Esophagus squamous epithelium (tissue), 5 donors: Measurements from ENCODE around the gene SEMA5A. TPM values are rescaled to one million over a fixed set of nuclear protein-coding genes. Genes with fewer than 3 reads are reported as not detected.

ENCODE experiments used
- DNase-seq: peaks from one replicate; lab custom pipeline; 2025; lab: John Stamatoyannopoulos, UW
- H3K27ac ChIP-seq, 4 donors: fragments of 200-600 bp; sonication (generic); one replicate each; pipeline ENCODE4 v1.5.1; 2016 to 2019; ENCODE audit warnings: mild to moderate bottlenecking in 1 of 4
- H3K27me3 ChIP-seq, 4 donors: fragments of 200-600 bp; sonication (generic); 1 replicate in 3 of 4; 2 replicates in 1 of 4; pipeline versions ENCODE4 v1.5.1 to v1.6.0; 2017 to 2021; ENCODE audit warnings: antibody characterized with exemption in 1 of 4
- H3K36me3 ChIP-seq, 3 donors: fragments of 200-600 bp; sonication (generic); one replicate each; pipeline ENCODE4 v1.5.1; 2016 to 2019
- H3K4me1 ChIP-seq, 3 donors: fragments of 200-600 bp; sonication (generic); one replicate each; pipeline ENCODE4 v1.5.1; 2017 to 2019
- H3K4me3 ChIP-seq, 4 donors: fragments of 200-600 bp; sonication (generic); 1 replicate in 3 of 4; 2 replicates in 1 of 4; pipeline ENCODE4 v1.5.1; 2016 to 2019; ENCODE audit warnings: mild to moderate bottlenecking in 2 of 4, moderate library complexity in 1 of 4
- H3K9me3 ChIP-seq, 3 donors: fragments of 200-600 bp; sonication (generic); one replicate each; pipeline ENCODE4 v1.5.1; 2016 to 2019
- POLR2A ChIP-seq, 4 donors: fragments of 450-650 bp; IDR thresholded peaks; one replicate each; pipeline ENCODE4 v1.6.1; 2017; ENCODE audit warnings: antibody characterized with exemption in 4 of 4, mild to moderate bottlenecking in 4 of 4, moderate library complexity in 3 of 4
- WGBS, 2 donors: methylation state at CpG; one replicate each; pipeline ENCODE4 v1.1.5; 2018; 5-methylcytosine and 5-hydroxymethylcytosine counted together
- intact Hi-C: fragments of 100-400 bp; cut with DNase I; formaldehyde crosslinking; loops from one replicate; pipeline ENCODE4 v1.15.0; 2022
- total RNA-seq, 4 donors: library from RNA; depleted of rRNA; stranded (reverse); fragments of >200 nt; gene quantifications; one replicate each; pipeline ENCODE4 v1.1.0, GENCODE V29; 2016
- TF ChIP-seq, protein P1 (sequence below), 6 experiments: fragments of 450-650 bp in 4 of 6; fragments of 200-600 bp in 2 of 6; sonication (generic) in 2 of 6; IDR thresholded peaks; one replicate each; pipeline ENCODE4 v1.5.1; 2016 to 2019; ENCODE audit warnings: antibody characterized with exemption in 6 of 6, mild to moderate bottlenecking in 4 of 6, moderate library complexity in 4 of 6
- donor health status: DM: yes; HTN: yes; CAD: no.

Gene SEMA5A
- total RNA-seq, 4 donors from 2014 or later, result 3.9 to 9.4 (median 8.4) TPM

- WGBS, 2 donors, result 69 to 91% methylated on average over 1 to 2 of the region's 2 CpGs
- Histone ChIP-seq H3K4me1 (no peaks in the 10 kb centered on the region), H3K36me3 (peaks cover 0 to 5% (median 0%) of the 10 kb centered on the region in 3 donors), H3K27me3 (no peaks in the 10 kb centered on the region), H3K27ac (no peak overlapping the region), H3K4me3 (no peak overlapping the region), H3K9me3 (no peaks in the 10 kb centered on the region)
- TF ChIP-seq, protein P1, sequence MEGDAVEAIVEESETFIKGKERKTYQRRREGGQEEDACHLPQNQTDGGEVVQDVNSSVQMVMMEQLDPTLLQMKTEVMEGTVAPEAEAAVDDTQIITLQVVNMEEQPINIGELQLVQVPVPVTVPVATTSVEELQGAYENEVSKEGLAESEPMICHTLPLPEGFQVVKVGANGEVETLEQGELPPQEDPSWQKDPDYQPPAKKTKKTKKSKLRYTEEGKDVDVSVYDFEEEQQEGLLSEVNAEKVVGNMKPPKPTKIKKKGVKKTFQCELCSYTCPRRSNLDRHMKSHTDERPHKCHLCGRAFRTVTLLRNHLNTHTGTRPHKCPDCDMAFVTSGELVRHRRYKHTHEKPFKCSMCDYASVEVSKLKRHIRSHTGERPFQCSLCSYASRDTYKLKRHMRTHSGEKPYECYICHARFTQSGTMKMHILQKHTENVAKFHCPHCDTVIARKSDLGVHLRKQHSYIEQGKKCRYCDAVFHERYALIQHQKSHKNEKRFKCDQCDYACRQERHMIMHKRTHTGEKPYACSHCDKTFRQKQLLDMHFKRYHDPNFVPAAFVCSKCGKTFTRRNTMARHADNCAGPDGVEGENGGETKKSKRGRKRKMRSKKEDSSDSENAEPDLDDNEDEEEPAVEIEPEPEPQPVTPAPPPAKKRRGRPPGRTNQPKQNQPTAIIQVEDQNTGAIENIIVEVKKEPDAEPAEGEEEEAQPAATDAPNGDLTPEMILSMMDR (IDR thresholded peaks at IDR 0.05), result no peak
- no peak for TF ChIP-seq POLR2A (IDR thresholded peaks at IDR 0.05)
- no peak for DNase-seq
- intact Hi-C loops, result no loop called here
Observed at GRCh38 chr5:9226016-9226536, 319.8 kb downstream of the SEMA5A start.

GRCh38 chr5:9222054-9222976, 323.6 kb downstream of the SEMA5A start:
- intact Hi-C loops, result no loop called here
- Histone ChIP-seq H3K27me3 (no peaks in the 10 kb centered on the region), H3K27ac (no peak overlapping the region), H3K9me3 (no peaks in the 10 kb centered on the region), H3K4me3 (no peak overlapping the region), H3K36me3 (peaks cover 0 to 5% (median 0%) of the 10 kb centered on the region in 3 donors), H3K4me1 (no peaks in the 10 kb centered on the region)
- no peak for DNase-seq
- TF ChIP-seq, protein P1 (IDR thresholded peaks at IDR 0.05), result no peak
- TF ChIP-seq POLR2A (IDR thresholded peaks at IDR 0.05), result no peak
- 72 to 86% methylated on average over 6 to 7 of the region's 7 CpGs for WGBS, 2 donors

DNA sequence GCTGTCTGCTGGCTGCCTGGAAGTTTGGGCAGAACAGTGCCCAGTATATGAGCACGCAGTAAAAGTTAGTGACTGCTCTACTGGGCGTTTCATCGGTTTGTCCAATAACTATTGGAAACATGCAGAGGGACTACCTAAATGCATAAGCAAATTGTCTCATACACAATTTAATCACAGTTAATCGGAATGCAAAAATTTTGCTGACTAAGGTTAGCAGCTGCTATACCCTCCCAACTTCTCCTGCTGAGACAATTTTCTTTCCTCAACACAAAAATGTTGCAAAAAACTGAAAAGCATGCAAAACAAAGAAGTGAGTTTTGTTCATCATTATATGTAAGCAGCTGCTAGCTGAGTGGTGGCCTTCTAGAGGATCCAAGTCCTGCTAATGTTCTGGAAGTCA, 327.5 kb downstream of the SEMA5A start:
- no peaks in the 10 kb centered on the region for H3K36me3 ChIP-seq
- H3K4me3 ChIP-seq, result no peak overlapping the region
- no peak overlapping the region for H3K27ac ChIP-seq
- H3K27me3 ChIP-seq, result no peaks in the 10 kb centered on the region
- WGBS, 2 donors, result 90 to 94% methylated on average over 4 of the region's 4 CpGs
- no peaks in the 10 kb centered on the region for H3K9me3 ChIP-seq
- DNase-seq, result no peak
- TF ChIP-seq, protein P1 (IDR thresholded peaks at IDR 0.05), result no peak
- no peak for TF ChIP-seq POLR2A (IDR thresholded peaks at IDR 0.05)
- intact Hi-C loops, result no loop called here
- H3K4me1 ChIP-seq, result no peaks in the 10 kb centered on the region

- no peak overlapping the region for H3K4me3 ChIP-seq
- intact Hi-C loops, result no loop called here
- no peak for DNase-seq
- no peaks in the 10 kb centered on the region for H3K4me1 ChIP-seq
- 42% methylated on average over 1 of the region's 1 CpG; no CpG with 5 or more reads in 1 of the 2 donors for WGBS, 2 donors
- no peaks in the 10 kb centered on the region for H3K36me3 ChIP-seq
- TF ChIP-seq, protein P1 (IDR thresholded peaks at IDR 0.05), result no peak
- TF ChIP-seq POLR2A (IDR thresholded peaks at IDR 0.05), result no peak
- no peaks in the 10 kb centered on the region for H3K27me3 ChIP-seq
- no peaks in the 10 kb centered on the region for H3K9me3 ChIP-seq
- no peak overlapping the region for H3K27ac ChIP-seq
Observed at GRCh38 chr5:9212605-9213004, 333.3 kb downstream of the SEMA5A start.

- no peak for TF ChIP-seq POLR2A (IDR thresholded peaks at IDR 0.05)
- no peaks in the 10 kb centered on the region for H3K27me3 ChIP-seq
- no peaks in the 10 kb centered on the region for H3K36me3 ChIP-seq
- 65 to 74% methylated on average over 3 of the region's 3 CpGs for WGBS, 2 donors
- H3K27ac ChIP-seq, result no peak overlapping the region
- H3K4me3 ChIP-seq, result no peak overlapping the region
- no peaks in the 10 kb centered on the region for H3K4me1 ChIP-seq
- no peaks in the 10 kb centered on the region for H3K9me3 ChIP-seq
- no peak for DNase-seq
- intact Hi-C loops, result no loop called here
Observed at GRCh38 chr5:9209846-9210492, 335.9 kb downstream of the SEMA5A start.
